KOPT-K1 (cell line): ENCODE measurements around the gene AUH.

Experiments used
- H3K27ac ChIP-seq: fragments of 200-600 bp; sonication (generic); 2 replicates; pipeline ENCODE4 v1.5.1; 2016; ENCODE audit warnings: antibody characterized with exemption, mild to moderate bottlenecking, low read depth, low read length; ENCODE audit not compliant: poor library complexity, severe bottlenecking
- H3K36me3 ChIP-seq: fragments of 200-600 bp; sonication (generic); 2 replicates; pipeline ENCODE4 v1.5.1; 2017; ENCODE audit warnings: antibody characterized with exemption, mild to moderate bottlenecking, low read length, moderate library complexity; ENCODE audit not compliant: insufficient read depth
- H3K9me3 ChIP-seq: fragments of 200-600 bp; sonication (generic); 2 replicates; pipeline ENCODE4 v1.5.1; 2017; ENCODE audit warnings: antibody characterized with exemption, low read length, mild to moderate bottlenecking; ENCODE audit not compliant: insufficient read depth, poor library complexity, severe bottlenecking

The AUH gene

GRCh38 chr9:91361291-91362050, at the start of gene AUH:
AUH (minus strand) TSS chr9:91361918; CDS start chr9:91361889, 29 bp downstream.
- Histone ChIP-seq H3K9me3 (peaks cover 18% of the 10 kb centered on the region), H3K36me3 (no peaks in the 10 kb centered on the region), H3K27ac (peak within 1 kb of the TSS; percentile 72)

GRCh38 chr9:91411096-91411771, 49.5 kb upstream of the AUH start:
- Histone ChIP-seq H3K36me3 (no peaks in the 10 kb centered on the region), H3K27ac (no peak overlapping the region), H3K9me3 (no peaks in the 10 kb centered on the region)

GRCh38 chr9:91410161-91410560, 48.4 kb upstream of the AUH start:
- Histone ChIP-seq H3K9me3 (no peaks in the 10 kb centered on the region), H3K27ac (no peak overlapping the region), H3K36me3 (no peaks in the 10 kb centered on the region)

GRCh38 chr9:91408475-91408874, 46.8 kb upstream of the AUH start:
- Histone ChIP-seq H3K9me3 (no peaks in the 10 kb centered on the region), H3K27ac (no peak overlapping the region), H3K36me3 (no peaks in the 10 kb centered on the region)

GRCh38 chr9:91407580-91408318, 46.0 kb upstream of the AUH start:
- Histone ChIP-seq H3K27ac (no peak overlapping the region), H3K9me3 (no peaks in the 10 kb centered on the region), H3K36me3 (no peaks in the 10 kb centered on the region)

- H3K27ac ChIP-seq = no peak overlapping the region
- H3K9me3 ChIP-seq = no peaks in the 10 kb centered on the region
- no peaks in the 10 kb centered on the region for H3K36me3 ChIP-seq
Observed at GRCh38 chr9:91405343-91406077, 43.8 kb upstream of the AUH start.

- H3K9me3 ChIP-seq = no peaks in the 10 kb centered on the region
- no peak overlapping the region for H3K27ac ChIP-seq
Observed at GRCh38 chr9:91403665-91404543, 42.2 kb upstream of the AUH start.

GRCh38 chr9:91398926-91399325, 37.2 kb upstream of the AUH start:
- H3K9me3 ChIP-seq = no peaks in the 10 kb centered on the region
- no peak overlapping the region for H3K27ac ChIP-seq

More at GRCh38 chr9:91403665-91404543, 42.2 kb upstream of the AUH start:
- no peaks in the 10 kb centered on the region for H3K36me3 ChIP-seq

GRCh38 chr9:91395553-91396471, 34.1 kb upstream of the AUH start:
- no peaks in the 10 kb centered on the region for H3K9me3 ChIP-seq
- H3K36me3 ChIP-seq = no peaks in the 10 kb centered on the region
- no peak overlapping the region for H3K27ac ChIP-seq

More at GRCh38 chr9:91398926-91399325, 37.2 kb upstream of the AUH start:
- H3K36me3 ChIP-seq = no peaks in the 10 kb centered on the region

- H3K36me3 ChIP-seq = no peaks in the 10 kb centered on the region
- no peak overlapping the region for H3K27ac ChIP-seq
- no peaks in the 10 kb centered on the region for H3K9me3 ChIP-seq
Observed at GRCh38 chr9:91395106-91395552, 33.4 kb upstream of the AUH start.

GRCh38 chr9:91393826-91394225, 32.1 kb upstream of the AUH start:
- Histone ChIP-seq H3K36me3 (no peaks in the 10 kb centered on the region), H3K27ac (no peak overlapping the region), H3K9me3 (no peaks in the 10 kb centered on the region)

- Histone ChIP-seq H3K27ac (no peak overlapping the region), H3K36me3 (no peaks in the 10 kb centered on the region)
Observed at GRCh38 chr9:91392435-91392834, 30.7 kb upstream of the AUH start.

GRCh38 chr9:91391818-91392217, 30.1 kb upstream of the AUH start:
- Histone ChIP-seq H3K36me3 (no peaks in the 10 kb centered on the region), H3K27ac (no peak overlapping the region), H3K9me3 (no peaks in the 10 kb centered on the region)

More at GRCh38 chr9:91392435-91392834, 30.7 kb upstream of the AUH start:
- H3K9me3 ChIP-seq = no peaks in the 10 kb centered on the region
